DND-41 (cell line): ENCODE data around the gene PCDHGB5.

Experiments
- ATAC-seq: fragments of 200-7000 bp; cut with Tn5 transposase; 3 replicates; pipeline ENCODE4 v1.9.1; 2021; ENCODE audit warnings: low read depth; ENCODE audit not compliant: insufficient read depth
- DNase-seq: peaks from one replicate; pipeline ENCODE4 v3.0.0-alpha.2; 2020
- H2AFZ ChIP-seq: 2 replicates; pipeline ENCODE4 v1.6.0; 2012; ENCODE audit warnings: low read depth, low read length
- H3K27ac ChIP-seq: 2 replicates; pipeline ENCODE4 v1.5.1; 2012; ENCODE audit warnings: low read length, inconsistent platforms
- H3K27me3 ChIP-seq: fragments of 200-600 bp; sonication (generic); 2 replicates; pipeline ENCODE4 v1.6.0; 2012; ENCODE audit warnings: low read length, mild to moderate bottlenecking, inconsistent platforms; ENCODE audit not compliant: insufficient read depth, poor library complexity
- H3K36me3 ChIP-seq: 2 replicates; pipeline ENCODE4 v1.5.1; 2012; ENCODE audit warnings: low read length, inconsistent platforms; ENCODE audit not compliant: insufficient read depth
- H3K4me1 ChIP-seq: 2 replicates; pipeline ENCODE4 v1.5.1; 2012; ENCODE audit warnings: mild to moderate bottlenecking, low read length; ENCODE audit not compliant: insufficient read depth
- H3K4me2 ChIP-seq: 2 replicates; pipeline ENCODE4 v1.6.0; 2012; ENCODE audit warnings: mild to moderate bottlenecking, moderate library complexity, low read length, inconsistent platforms; ENCODE audit not compliant: insufficient read depth
- H3K4me3 ChIP-seq, 2 experiments: fragments of 200-600 bp in 1 of 2; shearing (Covaris generic) in 1 of 2; 2 replicates each; pipeline ENCODE4 v1.5.1; 2012 to 2016; ENCODE audit warnings: inconsistent platforms in 2 of 2, low read length in 2 of 2, mild to moderate bottlenecking in 2 of 2, low read depth in 1 of 2, moderate library complexity in 1 of 2
- H3K79me2 ChIP-seq: 2 replicates; pipeline ENCODE4 v1.6.0; 2012; ENCODE audit warnings: low read length, inconsistent platforms; ENCODE audit not compliant: insufficient read depth
- H3K9ac ChIP-seq: 2 replicates; pipeline ENCODE4 v1.6.0; 2012; ENCODE audit warnings: low read depth, mild to moderate bottlenecking, inconsistent platforms, low read length, moderate library complexity
- H3K9me3 ChIP-seq: 2 replicates; pipeline ENCODE4 v1.5.1; 2012; ENCODE audit warnings: low read length, moderate library complexity, mild to moderate bottlenecking, inconsistent platforms; ENCODE audit not compliant: insufficient read depth, severe bottlenecking
- H4K20me1 ChIP-seq: 2 replicates; pipeline ENCODE4 v1.6.0; 2012; ENCODE audit warnings: low read length; ENCODE audit not compliant: insufficient read depth
- EZH2 ChIP-seq: IDR thresholded peaks from 3 replicates; pipeline ENCODE4 v1.6.1; 2012; ENCODE audit warnings: borderline replicate concordance, low read depth, mild to moderate bottlenecking, moderate library complexity, low read length, inconsistent platforms; ENCODE audit not compliant: severe bottlenecking
- TF ChIP-seq, protein P1 (sequence below): IDR thresholded peaks from 2 replicates; pipeline ENCODE4 v1.5.1; 2012; ENCODE audit warnings: borderline replicate concordance, low read length, moderate library complexity, mild to moderate bottlenecking; ENCODE audit not compliant: poor library complexity, severe bottlenecking; ENCODE audit errors: extremely low read depth

The PCDHGB5 gene

DNA sequence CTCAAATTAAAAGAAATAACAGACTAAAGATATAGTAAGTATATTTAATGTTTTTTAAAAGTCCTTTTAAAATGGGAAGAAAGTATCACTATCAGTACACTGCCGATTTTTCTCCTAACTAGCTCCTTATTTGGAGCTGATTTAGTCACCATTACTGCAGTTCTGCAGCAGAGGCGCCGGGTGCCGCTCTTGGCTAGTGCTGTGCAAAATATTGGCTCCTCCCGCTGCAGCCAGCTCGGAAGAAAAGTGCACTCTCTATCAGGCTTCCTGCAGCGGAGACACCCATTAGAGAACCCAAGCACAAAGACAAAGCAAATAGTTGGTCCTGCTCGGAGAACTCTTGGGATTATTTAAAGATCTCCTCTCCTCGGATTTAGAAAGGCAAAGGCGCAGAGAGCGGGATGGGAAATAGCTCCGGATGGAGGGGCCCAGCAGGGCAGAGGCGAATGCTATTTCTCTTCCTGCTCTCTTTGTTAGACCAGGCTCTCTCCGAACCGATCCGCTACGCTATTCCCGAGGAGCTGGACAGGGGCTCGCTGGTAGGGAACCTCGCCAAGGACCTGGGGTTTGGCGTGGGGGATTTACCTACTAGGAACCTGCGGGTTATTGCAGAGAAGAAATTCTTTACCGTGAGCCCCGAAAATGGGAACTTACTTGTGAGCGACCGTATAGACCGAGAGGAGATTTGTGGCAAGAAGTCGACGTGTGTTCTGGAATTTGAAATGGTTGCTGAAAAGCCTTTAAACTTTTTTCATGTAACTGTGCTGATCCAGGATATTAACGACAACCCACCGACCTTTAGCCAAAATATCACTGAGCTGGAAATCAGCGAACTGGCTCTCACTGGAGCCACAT, 27.5 kb upstream of the PCDHGB5 start, which contains the start of gene PCDHGB3:
PCDHGB3 (plus strand) TSS at position 249 of the 855 bp plus-strand sequence; CDS start at position 402, 153 bp downstream.
- no peak within 1 kb of the TSS for H3K4me3 ChIP-seq
- no peaks in the 10 kb centered on the region for H3K79me2 ChIP-seq
- DNase-seq, result no peak
- TF ChIP-seq EZH2, result no peak
- TF ChIP-seq, protein P1, sequence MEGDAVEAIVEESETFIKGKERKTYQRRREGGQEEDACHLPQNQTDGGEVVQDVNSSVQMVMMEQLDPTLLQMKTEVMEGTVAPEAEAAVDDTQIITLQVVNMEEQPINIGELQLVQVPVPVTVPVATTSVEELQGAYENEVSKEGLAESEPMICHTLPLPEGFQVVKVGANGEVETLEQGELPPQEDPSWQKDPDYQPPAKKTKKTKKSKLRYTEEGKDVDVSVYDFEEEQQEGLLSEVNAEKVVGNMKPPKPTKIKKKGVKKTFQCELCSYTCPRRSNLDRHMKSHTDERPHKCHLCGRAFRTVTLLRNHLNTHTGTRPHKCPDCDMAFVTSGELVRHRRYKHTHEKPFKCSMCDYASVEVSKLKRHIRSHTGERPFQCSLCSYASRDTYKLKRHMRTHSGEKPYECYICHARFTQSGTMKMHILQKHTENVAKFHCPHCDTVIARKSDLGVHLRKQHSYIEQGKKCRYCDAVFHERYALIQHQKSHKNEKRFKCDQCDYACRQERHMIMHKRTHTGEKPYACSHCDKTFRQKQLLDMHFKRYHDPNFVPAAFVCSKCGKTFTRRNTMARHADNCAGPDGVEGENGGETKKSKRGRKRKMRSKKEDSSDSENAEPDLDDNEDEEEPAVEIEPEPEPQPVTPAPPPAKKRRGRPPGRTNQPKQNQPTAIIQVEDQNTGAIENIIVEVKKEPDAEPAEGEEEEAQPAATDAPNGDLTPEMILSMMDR, result no peak
- H3K9me3 ChIP-seq, result no peaks in the 10 kb centered on the region
- H3K27ac ChIP-seq, result no peak within 1 kb of the TSS
- H3K4me1 ChIP-seq, result no peaks in the 10 kb centered on the region
- ATAC-seq, result no peak
- H3K9ac ChIP-seq, result no peak within 1 kb of the TSS
- H2AFZ ChIP-seq, result no peak within 1 kb of the TSS
- no peaks in the 10 kb centered on the region for H3K36me3 ChIP-seq
- H3K27me3 ChIP-seq, result peaks cover 4% of the 10 kb centered on the region
- H4K20me1 ChIP-seq, result no peaks in the 10 kb centered on the region
- H3K4me2 ChIP-seq, result no peak within 1 kb of the TSS

DNA sequence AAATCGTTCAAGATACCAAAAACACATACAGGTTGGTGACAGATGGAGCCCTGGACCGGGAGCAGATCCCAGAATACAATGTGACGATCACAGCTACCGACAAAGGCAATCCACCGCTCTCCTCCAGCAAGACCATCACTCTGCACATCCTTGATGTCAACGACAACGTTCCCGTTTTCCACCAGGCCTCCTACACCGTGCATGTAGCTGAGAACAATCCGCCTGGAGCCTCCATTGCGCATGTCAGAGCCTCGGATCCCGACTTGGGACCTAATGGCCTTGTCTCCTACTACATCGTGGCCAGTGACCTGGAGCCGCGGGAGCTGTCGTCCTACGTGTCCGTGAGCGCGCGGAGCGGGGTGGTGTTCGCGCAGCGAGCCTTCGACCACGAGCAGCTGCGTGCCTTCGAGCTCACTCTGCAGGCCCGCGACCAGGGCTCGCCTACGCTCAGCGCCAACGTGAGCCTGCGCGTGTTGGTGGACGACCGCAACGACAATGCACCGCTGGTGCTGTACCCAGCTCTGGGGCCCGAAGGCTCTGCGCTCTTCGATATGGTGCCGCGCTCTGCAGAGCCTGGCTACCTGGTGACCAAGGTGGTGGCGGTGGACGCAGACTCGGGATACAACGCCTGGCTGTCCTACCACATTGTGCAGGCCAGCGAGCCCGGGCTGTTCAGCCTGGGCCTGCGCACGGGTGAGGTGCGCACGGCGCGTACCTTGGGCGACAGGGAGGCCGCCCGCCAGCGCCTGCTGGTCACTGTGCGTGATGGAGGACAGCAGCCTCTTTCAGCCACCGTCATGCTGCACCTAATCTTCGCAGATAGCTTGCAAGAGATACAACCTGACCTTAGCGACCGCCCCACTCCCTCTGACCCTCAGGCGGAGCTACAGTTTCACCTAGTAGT, 25.9 kb upstream of the PCDHGB5 start:
- Histone ChIP-seq H3K27me3 (peaks cover 4% of the 10 kb centered on the region), H3K36me3 (no peaks in the 10 kb centered on the region)

DNA sequence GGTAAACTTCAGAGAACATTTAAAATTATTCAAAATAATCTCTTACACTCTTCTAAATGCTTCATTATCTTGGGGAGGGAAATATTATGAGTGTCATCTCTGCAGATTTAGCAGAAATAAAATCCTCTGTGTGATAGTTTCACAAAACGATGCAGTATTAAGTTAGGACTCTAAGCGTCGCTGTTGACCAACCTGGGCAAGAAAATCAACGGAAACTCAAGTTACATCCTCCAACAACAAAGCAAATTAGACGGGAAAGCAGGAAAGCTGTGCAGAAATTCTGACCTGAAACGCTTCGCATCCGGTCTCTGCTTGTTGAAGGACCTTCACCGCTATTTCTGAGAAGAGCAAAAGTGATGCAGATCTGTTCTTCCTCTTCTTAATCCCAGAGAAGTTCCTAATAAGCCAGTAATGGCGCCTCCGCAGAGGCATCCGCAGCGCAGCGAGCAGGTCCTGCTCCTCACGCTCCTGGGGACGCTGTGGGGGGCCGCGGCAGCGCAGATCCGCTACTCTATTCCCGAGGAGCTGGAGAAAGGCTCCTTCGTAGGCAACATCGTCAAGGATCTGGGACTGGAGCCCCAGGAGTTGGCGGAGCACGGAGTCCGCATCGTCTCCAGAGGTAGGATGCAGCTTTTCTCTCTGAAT, 24.0 kb upstream of the PCDHGB5 start, which contains the start of gene PCDHGA6:
PCDHGA6 (plus strand) TSS at position 219 of the 645 bp plus-strand sequence; CDS start at position 412, 193 bp downstream.
- Histone ChIP-seq H3K4me1 (no peaks in the 10 kb centered on the region), H3K27ac (no peak within 1 kb of the TSS), H3K27me3 (peaks cover 4% of the 10 kb centered on the region), H3K36me3 (no peaks in the 10 kb centered on the region), H3K9ac (no peak within 1 kb of the TSS), H2AFZ (no peak within 1 kb of the TSS), H3K4me3 (no peak within 1 kb of the TSS), H3K4me2 (no peak within 1 kb of the TSS), H3K79me2 (no peaks in the 10 kb centered on the region), H4K20me1 (no peaks in the 10 kb centered on the region), H3K9me3 (no peaks in the 10 kb centered on the region)
- DNase-seq (no peak), ATAC-seq (no peak)
- TF ChIP-seq, protein P1, result no peak
- no peak for TF ChIP-seq EZH2

More for the DNA sequence above, 25.9 kb upstream of the PCDHGB5 start:
- no peak overlapping the region for H2AFZ ChIP-seq
- DNase-seq, result no peak
- H3K9me3 ChIP-seq, result no peaks in the 10 kb centered on the region
- H3K9ac ChIP-seq, result no peak overlapping the region
- no peak overlapping the region for H3K27ac ChIP-seq
- no peaks in the 10 kb centered on the region for H3K4me1 ChIP-seq
- H3K4me3 ChIP-seq, result no peak overlapping the region
- no peak for ATAC-seq
- H4K20me1 ChIP-seq, result no peaks in the 10 kb centered on the region
- TF ChIP-seq, protein P1, result no peak
- TF ChIP-seq EZH2, result no peak
- no peak overlapping the region for H3K4me2 ChIP-seq
- no peaks in the 10 kb centered on the region for H3K79me2 ChIP-seq
